ENCODE results near the gene CUEDC2. TPM values are rescaled to one million over a fixed set of nuclear protein-coding genes. Genes with fewer than 3 reads are reported as not detected.

Gene CUEDC2
- total RNA-seq, 1 experiment from 2014 or later = 40.2 TPM

DNA sequence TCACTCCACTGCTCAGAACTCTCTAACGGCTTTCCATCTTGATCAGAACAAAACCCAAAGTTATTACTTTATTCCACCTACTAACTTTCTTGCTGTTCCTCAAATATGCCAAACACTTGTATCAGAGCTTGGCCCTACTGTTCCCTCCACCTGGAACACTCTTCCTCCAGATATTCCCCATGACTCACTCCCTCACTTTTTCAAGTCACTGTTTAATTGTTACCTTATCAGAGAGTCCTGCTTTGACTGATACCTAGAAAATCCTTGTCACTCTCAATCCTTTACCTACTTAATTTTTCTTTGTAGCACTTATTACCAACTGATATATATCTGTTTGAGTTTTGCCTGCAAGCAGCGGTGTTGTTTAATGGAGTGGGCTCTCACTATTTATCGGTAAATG, 42.5 kb downstream of the CUEDC2 start:
- ATAC-seq (no peak), DNase-seq (ENCODE audit: low spot score) (no peak)
- Mint-ChIP-seq H3K27me3 (ENCODE audit: low read depth) (peaks cover 33% of the 10 kb centered on the region), H3K27ac (no peak overlapping the region), H3K4me3 (no peak overlapping the region), H3K9me3 (no peaks in the 10 kb centered on the region), H3K4me1 (peaks cover 12% of the 10 kb centered on the region), H3K36me3 (no peaks in the 10 kb centered on the region)
- ChIA-PET CTCF (interaction anchor here (0.6 to 4.4 kb wide), 4 partner anchors 9 to 220 kb away, joined by 3 to 29 read pairs (median 8); no protein-coding TSS in a partner anchor), POLR2A (interaction anchor here (0.9 kb wide), 1 partner anchor 9 kb away, joined by 3 read pairs; no protein-coding TSS in a partner anchor)
- TF ChIP-seq, protein P1, sequence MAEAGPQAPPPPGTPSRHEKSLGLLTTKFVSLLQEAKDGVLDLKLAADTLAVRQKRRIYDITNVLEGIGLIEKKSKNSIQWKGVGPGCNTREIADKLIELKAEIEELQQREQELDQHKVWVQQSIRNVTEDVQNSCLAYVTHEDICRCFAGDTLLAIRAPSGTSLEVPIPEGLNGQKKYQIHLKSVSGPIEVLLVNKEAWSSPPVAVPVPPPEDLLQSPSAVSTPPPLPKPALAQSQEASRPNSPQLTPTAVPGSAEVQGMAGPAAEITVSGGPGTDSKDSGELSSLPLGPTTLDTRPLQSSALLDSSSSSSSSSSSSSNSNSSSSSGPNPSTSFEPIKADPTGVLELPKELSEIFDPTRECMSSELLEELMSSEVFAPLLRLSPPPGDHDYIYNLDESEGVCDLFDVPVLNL (CRISPR knock-in tag; IDR thresholded peaks at IDR 0.05; ENCODE audit: borderline replicate concordance, low read depth) = no peak

DNA sequence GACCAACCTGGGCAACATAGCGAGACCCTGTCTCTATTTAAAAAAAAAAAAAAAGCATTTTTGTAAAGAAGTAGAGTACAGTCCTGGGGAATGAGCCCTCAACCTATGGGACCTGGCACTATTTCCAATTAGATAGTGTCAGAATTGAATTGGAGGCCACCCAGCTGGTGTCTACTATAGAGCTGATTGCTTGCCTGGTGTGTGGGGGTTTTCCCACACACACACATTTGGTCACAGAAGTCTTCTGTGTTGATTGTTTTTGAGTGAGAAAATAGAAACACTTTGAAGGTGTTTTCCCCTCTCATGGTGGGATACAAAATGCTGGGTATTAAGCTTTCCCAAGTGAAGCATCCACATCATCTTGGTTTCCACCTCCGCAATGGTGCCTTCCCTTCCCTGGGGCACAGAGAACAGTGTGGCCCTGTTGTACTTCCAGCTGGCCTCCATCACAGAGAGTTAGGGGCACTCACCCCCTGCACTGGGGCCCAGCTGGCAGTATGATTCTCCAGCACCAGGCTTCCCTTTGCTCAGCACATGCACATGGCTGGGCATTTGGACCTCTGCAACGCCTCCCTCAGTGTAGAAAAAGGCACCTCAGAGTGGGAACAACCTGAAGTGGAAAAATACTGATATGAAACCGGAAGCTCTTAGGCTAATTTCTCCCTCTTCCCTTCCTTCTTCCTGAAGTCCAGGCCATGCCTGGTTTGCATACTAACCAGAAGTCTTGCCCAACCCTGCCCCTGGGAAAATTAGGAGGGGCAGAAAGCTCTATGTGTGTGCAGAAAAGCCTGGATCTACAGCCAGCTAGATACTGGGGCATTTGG, 47.6 kb downstream of the CUEDC2 start:
- TF ChIP-seq, protein P2, sequence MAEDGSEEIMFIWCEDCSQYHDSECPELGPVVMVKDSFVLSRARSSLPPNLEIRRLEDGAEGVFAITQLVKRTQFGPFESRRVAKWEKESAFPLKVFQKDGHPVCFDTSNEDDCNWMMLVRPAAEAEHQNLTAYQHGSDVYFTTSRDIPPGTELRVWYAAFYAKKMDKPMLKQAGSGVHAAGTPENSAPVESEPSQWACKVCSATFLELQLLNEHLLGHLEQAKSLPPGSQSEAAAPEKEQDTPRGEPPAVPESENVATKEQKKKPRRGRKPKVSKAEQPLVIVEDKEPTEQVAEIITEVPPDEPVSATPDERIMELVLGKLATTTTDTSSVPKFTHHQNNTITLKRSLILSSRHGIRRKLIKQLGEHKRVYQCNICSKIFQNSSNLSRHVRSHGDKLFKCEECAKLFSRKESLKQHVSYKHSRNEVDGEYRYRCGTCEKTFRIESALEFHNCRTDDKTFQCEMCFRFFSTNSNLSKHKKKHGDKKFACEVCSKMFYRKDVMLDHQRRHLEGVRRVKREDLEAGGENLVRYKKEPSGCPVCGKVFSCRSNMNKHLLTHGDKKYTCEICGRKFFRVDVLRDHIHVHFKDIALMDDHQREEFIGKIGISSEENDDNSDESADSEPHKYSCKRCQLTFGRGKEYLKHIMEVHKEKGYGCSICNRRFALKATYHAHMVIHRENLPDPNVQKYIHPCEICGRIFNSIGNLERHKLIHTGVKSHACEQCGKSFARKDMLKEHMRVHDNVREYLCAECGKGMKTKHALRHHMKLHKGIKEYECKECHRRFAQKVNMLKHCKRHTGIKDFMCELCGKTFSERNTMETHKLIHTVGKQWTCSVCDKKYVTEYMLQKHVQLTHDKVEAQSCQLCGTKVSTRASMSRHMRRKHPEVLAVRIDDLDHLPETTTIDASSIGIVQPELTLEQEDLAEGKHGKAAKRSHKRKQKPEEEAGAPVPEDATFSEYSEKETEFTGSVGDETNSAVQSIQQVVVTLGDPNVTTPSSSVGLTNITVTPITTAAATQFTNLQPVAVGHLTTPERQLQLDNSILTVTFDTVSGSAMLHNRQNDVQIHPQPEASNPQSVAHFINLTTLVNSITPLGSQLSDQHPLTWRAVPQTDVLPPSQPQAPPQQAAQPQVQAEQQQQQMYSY (CRISPR knock-in tag; IDR thresholded peaks at IDR 0.05) = 0 out of 2 replicates have a peak, but pooled peaks have one; percentile 31
- TF ChIP-seq, protein P3, sequence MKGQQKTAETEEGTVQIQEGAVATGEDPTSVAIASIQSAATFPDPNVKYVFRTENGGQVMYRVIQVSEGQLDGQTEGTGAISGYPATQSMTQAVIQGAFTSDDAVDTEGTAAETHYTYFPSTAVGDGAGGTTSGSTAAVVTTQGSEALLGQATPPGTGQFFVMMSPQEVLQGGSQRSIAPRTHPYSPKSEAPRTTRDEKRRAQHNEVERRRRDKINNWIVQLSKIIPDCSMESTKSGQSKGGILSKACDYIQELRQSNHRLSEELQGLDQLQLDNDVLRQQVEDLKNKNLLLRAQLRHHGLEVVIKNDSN (CRISPR knock-in tag; IDR thresholded peaks at IDR 0.05) = no peak
- Mint-ChIP-seq H3K36me3 (peaks cover 2% of the 10 kb centered on the region; the same call in 1 of the 2 replicates), H3K4me3 (no peak overlapping the region), H3K27ac (no peak overlapping the region), H3K4me1 (no peaks in the 10 kb centered on the region), H3K27me3 (ENCODE audit: low read depth) (no peaks in the 10 kb centered on the region; the same call in 1 of the 2 replicates), H3K9me3 (no peaks in the 10 kb centered on the region)
- ChIA-PET POLR2A (interaction anchor here (0.5 kb wide), 1 partner anchor 27 kb away, joined by 3 read pairs; no protein-coding TSS in a partner anchor), CTCF (interaction anchor here (0.7 to 4.7 kb wide), 39 partner anchors 10 to 219 kb away, joined by 3 to 79 read pairs (median 7); partner anchors contain the start of genes ACTR1A, C10orf95, CUEDC2 and ELOVL3)
- DNase-seq (ENCODE audit: low spot score) = no peak
- ATAC-seq = no peak

DNA sequence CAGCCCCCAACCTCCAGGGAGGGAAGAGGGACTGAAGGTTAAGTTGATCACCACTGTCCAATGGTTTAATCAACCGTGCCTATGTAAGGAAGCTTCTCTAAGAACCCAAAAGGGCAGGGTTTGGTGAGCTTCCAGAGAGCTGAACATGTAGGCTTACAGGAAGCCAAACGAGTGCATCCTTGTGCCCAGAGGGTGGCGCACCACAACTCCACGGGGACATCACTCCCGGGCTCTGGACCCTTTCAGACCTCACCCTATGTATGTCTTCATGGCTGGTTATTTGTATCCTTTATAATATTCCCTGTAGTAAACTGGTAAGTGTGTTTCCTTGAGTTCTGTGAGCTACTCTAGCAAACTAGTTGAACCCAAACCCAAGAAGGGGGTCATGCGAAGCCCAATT, 48.3 kb downstream of the CUEDC2 start:
- Mint-ChIP-seq H3K36me3 (peaks cover 4% of the 10 kb centered on the region; the same call in 1 of the 2 replicates), H3K9me3 (no peaks in the 10 kb centered on the region), H3K4me1 (no peaks in the 10 kb centered on the region), H3K27me3 (ENCODE audit: low read depth) (no peaks in the 10 kb centered on the region; the same call in 1 of the 2 replicates), H3K27ac (no peak overlapping the region), H3K4me3 (no peak overlapping the region)
- no peak for TF ChIP-seq ZNF138 (CRISPR knock-in tag; conservative IDR thresholded peaks at IDR 0.05)
- no peak for TF ChIP-seq MYBL2 (CRISPR knock-in tag; IDR thresholded peaks at IDR 0.05)
- no peak for TF ChIP-seq OVOL2 (CRISPR knock-in tag; IDR thresholded peaks at IDR 0.05; ENCODE audit: borderline replicate concordance)
- TF ChIP-seq, protein P4, sequence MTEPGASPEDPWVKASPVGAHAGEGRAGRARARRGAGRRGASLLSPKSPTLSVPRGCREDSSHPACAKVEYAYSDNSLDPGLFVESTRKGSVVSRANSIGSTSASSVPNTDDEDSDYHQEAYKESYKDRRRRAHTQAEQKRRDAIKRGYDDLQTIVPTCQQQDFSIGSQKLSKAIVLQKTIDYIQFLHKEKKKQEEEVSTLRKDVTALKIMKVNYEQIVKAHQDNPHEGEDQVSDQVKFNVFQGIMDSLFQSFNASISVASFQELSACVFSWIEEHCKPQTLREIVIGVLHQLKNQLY (CRISPR knock-in tag; IDR thresholded peaks at IDR 0.05) = no peak
- TF ChIP-seq, protein P1 (CRISPR knock-in tag; IDR thresholded peaks at IDR 0.05; ENCODE audit: borderline replicate concordance, low read depth) = no peak
- TF ChIP-seq ZNF396 (CRISPR knock-in tag; IDR thresholded peaks at IDR 0.05; ENCODE audit: borderline replicate concordance) = no peak
- TF ChIP-seq, protein P5, sequence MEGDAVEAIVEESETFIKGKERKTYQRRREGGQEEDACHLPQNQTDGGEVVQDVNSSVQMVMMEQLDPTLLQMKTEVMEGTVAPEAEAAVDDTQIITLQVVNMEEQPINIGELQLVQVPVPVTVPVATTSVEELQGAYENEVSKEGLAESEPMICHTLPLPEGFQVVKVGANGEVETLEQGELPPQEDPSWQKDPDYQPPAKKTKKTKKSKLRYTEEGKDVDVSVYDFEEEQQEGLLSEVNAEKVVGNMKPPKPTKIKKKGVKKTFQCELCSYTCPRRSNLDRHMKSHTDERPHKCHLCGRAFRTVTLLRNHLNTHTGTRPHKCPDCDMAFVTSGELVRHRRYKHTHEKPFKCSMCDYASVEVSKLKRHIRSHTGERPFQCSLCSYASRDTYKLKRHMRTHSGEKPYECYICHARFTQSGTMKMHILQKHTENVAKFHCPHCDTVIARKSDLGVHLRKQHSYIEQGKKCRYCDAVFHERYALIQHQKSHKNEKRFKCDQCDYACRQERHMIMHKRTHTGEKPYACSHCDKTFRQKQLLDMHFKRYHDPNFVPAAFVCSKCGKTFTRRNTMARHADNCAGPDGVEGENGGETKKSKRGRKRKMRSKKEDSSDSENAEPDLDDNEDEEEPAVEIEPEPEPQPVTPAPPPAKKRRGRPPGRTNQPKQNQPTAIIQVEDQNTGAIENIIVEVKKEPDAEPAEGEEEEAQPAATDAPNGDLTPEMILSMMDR (IDR thresholded peaks at IDR 0.05) = no peak
- TF ChIP-seq ZNF121 (CRISPR knock-in tag; IDR thresholded peaks at IDR 0.05) = no peak
- TF ChIP-seq, protein P6, sequence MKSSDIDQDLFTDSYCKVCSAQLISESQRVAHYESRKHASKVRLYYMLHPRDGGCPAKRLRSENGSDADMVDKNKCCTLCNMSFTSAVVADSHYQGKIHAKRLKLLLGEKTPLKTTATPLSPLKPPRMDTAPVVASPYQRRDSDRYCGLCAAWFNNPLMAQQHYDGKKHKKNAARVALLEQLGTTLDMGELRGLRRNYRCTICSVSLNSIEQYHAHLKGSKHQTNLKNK (CRISPR knock-in tag; IDR thresholded peaks at IDR 0.05) = no peak
- TF ChIP-seq, protein P7, sequence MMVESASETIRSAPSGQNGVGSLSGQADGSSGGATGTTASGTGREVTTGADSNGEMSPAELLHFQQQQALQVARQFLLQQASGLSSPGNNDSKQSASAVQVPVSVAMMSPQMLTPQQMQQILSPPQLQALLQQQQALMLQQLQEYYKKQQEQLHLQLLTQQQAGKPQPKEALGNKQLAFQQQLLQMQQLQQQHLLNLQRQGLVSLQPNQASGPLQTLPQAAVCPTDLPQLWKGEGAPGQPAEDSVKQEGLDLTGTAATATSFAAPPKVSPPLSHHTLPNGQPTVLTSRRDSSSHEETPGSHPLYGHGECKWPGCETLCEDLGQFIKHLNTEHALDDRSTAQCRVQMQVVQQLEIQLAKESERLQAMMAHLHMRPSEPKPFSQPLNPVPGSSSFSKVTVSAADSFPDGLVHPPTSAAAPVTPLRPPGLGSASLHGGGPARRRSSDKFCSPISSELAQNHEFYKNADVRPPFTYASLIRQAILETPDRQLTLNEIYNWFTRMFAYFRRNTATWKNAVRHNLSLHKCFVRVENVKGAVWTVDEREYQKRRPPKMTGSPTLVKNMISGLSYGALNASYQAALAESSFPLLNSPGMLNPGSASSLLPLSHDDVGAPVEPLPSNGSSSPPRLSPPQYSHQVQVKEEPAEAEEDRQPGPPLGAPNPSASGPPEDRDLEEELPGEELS (CRISPR knock-in tag; IDR thresholded peaks at IDR 0.05) = no peak
- no peak for TF ChIP-seq IRF2 (CRISPR knock-in tag; IDR thresholded peaks at IDR 0.05; ENCODE audit: borderline replicate concordance, low read depth)
- ATAC-seq = peak; percentile 93
- CTCF ChIA-PET = interaction anchor here (0.5 to 4.7 kb wide), 55 partner anchors 9 to 548 kb away, joined by 3 to 79 read pairs (median 5); partner anchors contain the start of genes ACTR1A, C10orf95, CUEDC2 and ELOVL3
- POLR2A ChIA-PET = interaction anchor here (0.5 kb wide), 1 partner anchor 27 kb away, joined by 3 read pairs; no protein-coding TSS in a partner anchor
- DNase-seq (ENCODE audit: low spot score) = peak; percentile 72

Measured in WTC11 (cell line).